ENCODE results near the gene TMC4.
"Not testable (repeated sequence)": the region's sequence is repeated elsewhere in the genome, so short reads cannot be mapped to it uniquely, and the experiment has no call there.

The TMC4 gene, protein sequence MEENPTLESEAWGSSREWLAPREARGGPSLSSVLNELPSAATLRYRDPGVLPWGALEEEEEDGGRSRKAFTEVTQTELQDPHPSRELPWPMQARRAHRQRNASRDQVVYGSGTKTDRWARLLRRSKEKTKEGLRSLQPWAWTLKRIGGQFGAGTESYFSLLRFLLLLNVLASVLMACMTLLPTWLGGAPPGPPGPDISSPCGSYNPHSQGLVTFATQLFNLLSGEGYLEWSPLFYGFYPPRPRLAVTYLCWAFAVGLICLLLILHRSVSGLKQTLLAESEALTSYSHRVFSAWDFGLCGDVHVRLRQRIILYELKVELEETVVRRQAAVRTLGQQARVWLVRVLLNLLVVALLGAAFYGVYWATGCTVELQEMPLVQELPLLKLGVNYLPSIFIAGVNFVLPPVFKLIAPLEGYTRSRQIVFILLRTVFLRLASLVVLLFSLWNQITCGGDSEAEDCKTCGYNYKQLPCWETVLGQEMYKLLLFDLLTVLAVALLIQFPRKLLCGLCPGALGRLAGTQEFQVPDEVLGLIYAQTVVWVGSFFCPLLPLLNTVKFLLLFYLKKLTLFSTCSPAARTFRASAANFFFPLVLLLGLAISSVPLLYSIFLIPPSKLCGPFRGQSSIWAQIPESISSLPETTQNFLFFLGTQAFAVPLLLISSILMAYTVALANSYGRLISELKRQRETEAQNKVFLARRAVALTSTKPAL

GRCh38 chr19:54172471-54173358 is at the start of gene TMC4:
TSS of gene TMC4 (minus strand) at chr19:54173160. CDS start at chr19:54173117, 43 bp downstream.
- in situ Hi-C loops (cut with MboI; ENCODE audit: low sequenced_read_pairs) = no loop called here

DNA sequence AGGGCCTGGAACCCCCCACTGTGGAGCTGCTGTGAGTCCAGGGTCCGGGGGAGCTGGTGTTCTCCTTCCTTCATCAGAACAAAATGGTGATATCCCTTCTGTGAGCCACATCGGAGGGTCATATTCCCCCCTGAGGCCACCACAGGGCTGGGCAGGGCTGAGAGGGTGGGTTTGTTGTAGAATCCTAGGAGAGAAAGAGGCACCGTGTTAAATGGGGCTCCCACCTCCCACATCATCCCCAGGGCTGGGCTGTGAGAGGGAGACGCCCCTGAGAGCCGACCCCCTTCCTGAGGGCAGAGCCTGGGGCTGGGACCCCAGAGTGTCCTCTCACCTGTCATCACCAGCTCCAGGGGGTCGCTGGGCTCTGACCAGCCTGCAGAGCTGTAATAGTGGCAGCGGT is 49.0 kb upstream of the TMC4 start:
- in situ Hi-C loops (cut with MboI; ENCODE audit: low sequenced_read_pairs) = not testable (repeated sequence)

DNA sequence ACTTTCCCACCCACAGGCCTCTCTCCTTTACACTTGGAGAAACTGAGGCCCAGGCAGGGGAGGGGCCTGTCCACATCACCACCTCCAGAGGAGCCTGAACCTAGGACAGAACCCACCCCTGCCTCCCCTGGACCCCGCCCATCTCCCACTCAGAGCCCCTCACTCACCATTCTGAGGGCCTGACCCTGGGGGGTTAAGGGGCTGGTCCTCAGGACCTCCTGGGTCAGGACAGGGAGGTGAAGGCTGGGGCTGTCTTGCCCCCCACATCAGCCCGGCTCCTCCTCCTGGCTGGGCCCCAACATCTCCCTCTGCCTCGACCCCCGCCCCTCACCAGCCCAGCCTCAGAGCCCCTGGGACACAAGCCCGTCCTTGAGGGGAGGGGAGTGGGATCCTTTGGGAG is 46.7 kb upstream of the TMC4 start:
- in situ Hi-C loops (cut with MboI; ENCODE audit: low sequenced_read_pairs) = not testable (repeated sequence)

GRCh38 chr19:54218960-54219661 is 46.2 kb upstream of the TMC4 start:
- in situ Hi-C loops (cut with MboI; ENCODE audit: low sequenced_read_pairs) = no loop called here

DNA sequence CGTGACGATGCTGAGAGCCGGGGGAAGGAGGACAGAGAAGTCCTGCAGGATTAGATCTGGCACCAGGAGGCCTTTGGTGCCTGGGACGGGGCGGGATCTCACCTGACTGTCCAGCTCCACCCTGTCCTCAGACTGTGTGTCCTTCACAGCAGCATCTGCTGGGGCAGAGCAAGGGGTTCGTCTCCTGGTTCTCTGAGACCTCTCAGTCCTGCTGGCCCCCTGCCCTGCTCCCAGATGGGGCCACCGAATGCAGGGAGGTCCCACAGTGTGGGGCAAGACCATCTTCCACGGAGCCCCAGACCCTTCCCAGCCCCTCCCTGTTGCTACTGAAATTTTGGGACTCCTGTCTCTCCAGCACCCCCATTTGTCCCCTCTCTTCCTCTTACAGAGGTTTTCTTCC is 45.3 kb upstream of the TMC4 start:
- in situ Hi-C loops (cut with MboI; ENCODE audit: low sequenced_read_pairs) = no loop called here

GRCh38 chr19:54217517-54218247 is 44.7 kb upstream of the TMC4 start:
- in situ Hi-C loops (cut with MboI; ENCODE audit: low sequenced_read_pairs) = not testable (repeated sequence)

DNA sequence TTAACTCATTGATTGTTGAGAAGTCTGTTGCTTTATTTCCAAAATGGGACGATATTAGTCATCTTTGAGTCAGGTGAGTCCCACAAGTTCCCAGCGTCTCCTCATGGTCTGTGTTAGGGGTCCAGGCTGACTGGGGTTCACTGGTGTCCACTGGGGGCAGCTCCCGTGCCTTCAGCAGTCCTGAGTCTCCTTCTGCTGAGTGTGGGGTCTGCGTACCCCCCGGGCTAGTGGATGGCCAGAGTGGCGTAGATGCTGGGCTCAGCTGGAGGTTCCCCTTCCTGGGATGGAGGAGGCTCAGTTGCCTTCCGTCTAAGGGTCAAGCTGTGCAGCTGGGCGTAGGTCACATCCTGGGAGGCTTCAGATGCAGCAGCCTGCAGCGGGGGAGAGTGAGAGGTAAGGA is 43.9 kb upstream of the TMC4 start:
- in situ Hi-C loops (cut with MboI; ENCODE audit: low sequenced_read_pairs) = no loop called here

- in situ Hi-C loops (cut with MboI; ENCODE audit: low sequenced_read_pairs) = not testable (repeated sequence)
These were observed 41.8 kb upstream of the TMC4 start for GRCh38 chr19:54214734-54215133.

- in situ Hi-C loops (cut with MboI; ENCODE audit: low sequenced_read_pairs) = not testable (repeated sequence)
These were observed 41.3 kb upstream of the TMC4 start for GRCh38 chr19:54214217-54214616.

GRCh38 chr19:54211235-54211634 is 38.3 kb upstream of the TMC4 start:
- in situ Hi-C loops (cut with MboI; ENCODE audit: low sequenced_read_pairs) = no loop called here

GRCh38 chr19:54209811-54210494 is 37.0 kb upstream of the TMC4 start:
- in situ Hi-C loops (cut with MboI; ENCODE audit: low sequenced_read_pairs) = no loop called here

DNA sequence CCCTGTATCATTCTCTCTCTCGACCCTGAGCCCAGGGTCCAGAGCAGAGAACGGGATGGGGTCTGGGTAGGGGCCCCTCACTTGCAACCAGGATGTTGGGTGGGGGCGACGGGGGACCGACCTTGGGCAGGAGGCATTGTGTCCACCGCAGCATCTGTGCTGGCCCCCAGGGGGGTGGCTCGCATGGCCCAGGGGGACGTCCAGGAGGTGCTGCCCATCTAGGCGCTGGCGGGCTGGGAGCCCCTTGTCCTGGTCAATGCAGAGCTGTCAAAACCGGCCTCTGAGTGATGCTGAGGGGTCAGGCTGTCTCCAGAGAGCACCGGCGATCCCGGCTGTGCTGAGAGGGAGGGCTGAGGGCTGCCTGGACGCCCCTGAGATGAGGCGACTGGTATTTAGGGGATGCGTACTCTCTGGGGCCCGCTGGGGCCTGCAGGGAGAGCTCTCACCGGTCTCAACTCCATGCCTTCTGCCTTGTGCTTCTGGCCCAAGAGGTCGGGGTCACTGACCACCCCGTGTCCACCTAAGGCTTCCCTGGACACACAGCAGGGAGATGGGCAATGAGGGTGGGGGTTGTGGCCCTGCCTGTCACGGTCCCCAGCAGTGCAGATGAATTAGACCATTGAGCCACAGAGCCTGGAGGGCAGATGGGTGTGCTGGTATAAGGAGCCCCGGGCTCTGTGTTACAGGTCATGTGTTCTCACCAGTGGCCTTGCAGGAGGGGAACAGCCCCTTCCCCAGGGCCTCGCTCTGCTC is 36.3 kb upstream of the TMC4 start:
- in situ Hi-C loops (cut with MboI; ENCODE audit: low sequenced_read_pairs) = no loop called here

DNA sequence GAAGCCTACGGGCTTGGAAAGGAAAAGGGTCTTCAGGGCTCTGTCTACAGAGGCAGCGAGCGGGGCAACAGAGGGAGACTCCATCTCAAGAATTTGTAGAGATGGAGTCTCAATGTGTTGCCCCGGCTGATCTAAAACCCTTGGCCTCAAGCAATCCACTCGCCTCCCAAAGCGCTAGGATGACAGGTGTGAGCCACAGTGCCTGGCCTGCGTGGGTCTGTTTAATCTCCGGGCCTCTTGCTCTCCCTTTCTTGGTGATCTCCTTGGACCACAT is 35.8 kb upstream of the TMC4 start:
- in situ Hi-C loops (cut with MboI; ENCODE audit: low sequenced_read_pairs) = no loop called here

- in situ Hi-C loops (cut with MboI; ENCODE audit: low sequenced_read_pairs) = no loop called here
These were observed 35.2 kb upstream of the TMC4 start for GRCh38 chr19:54207983-54208783.

DNA sequence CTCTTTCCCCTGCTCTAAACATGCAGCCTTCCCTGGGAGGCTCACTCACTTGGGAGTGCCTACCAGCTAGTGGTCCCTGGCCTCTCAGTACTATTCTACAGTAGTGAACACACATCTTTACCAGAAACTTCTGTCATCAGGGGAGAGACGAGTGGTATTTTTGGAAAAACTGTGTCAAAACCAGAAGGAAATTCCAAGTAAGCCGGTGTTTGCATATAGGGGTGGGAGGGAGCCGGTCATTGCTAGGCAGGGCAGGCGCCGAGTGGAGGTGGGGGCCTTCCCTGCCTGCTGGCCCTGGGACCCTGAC is 34.7 kb upstream of the TMC4 start:
- in situ Hi-C loops (cut with MboI; ENCODE audit: low sequenced_read_pairs) = no loop called here

GRCh38 chr19:54207193-54207592 is 34.2 kb upstream of the TMC4 start:
- in situ Hi-C loops (cut with MboI; ENCODE audit: low sequenced_read_pairs) = not testable (repeated sequence)

GRCh38 chr19:54206831-54207177 is 33.8 kb upstream of the TMC4 start:
- in situ Hi-C loops (cut with MboI; ENCODE audit: low sequenced_read_pairs) = no loop called here

- in situ Hi-C loops (cut with MboI; ENCODE audit: low sequenced_read_pairs) = no loop called here
These were observed 33.3 kb upstream of the TMC4 start for GRCh38 chr19:54206030-54206830.

All from HL-60/S4 treated with phorbol 12-myristate 13-acetate at 8.2 ng/mL for 4 days and 3 days (cell line).